ENCODE measurements around the gene RNF113B.

RNF113B gene

DNA sequence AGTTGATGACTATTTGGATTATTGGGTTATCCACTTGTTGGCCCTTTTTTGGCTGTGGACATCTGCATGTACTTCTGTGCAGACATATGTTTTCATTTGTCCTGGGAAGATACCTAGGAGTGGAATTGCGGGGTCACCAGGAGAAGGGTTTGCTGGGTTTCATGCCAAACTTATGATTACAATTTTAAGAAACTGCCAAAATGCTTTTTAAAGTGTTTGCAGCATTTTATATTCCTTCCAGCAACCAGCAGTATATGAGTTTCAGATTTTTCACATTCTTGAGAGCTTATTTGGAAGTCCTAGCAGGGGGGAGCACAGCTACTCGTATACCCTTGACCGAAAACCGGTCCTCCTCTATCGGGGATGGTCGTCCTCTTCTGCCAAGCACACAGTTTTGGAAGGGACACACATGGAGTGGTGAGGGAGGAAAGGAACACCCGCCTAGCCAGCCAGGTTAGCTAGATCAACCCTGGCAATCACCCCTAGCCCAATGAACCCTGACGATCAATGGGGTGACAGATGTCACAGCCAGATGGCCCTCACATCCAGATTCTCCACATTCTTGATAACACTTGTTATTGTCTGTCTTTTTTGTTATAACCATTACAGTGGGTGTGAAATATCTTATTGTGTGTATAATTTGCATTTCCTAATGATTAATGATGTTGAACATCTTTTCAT, 26.7 kb upstream of the RNF113B start:
- DNase-seq (ENCODE audit: low read depth), result no peak

DNA sequence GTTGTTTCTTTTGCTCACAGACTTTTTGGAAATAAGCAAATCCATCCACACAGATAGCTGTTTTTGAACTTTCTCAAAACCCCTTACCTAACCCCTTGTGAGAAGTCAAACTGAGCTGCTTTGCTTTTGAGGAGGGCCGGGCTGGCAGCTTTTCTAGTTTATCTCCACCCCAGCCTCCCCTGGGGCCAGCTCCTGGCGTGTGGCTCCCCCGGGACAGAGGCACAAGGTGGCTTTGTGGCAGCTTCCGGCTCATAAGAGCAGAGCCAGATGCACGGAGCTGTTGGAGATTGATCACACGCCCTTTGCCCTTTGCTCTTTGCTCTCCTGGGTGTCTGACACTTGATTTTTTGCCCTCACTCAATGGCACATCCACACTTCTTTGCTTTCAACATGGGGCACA, 24.9 kb upstream of the RNF113B start:
- no peak for DNase-seq (ENCODE audit: low read depth)

DNA sequence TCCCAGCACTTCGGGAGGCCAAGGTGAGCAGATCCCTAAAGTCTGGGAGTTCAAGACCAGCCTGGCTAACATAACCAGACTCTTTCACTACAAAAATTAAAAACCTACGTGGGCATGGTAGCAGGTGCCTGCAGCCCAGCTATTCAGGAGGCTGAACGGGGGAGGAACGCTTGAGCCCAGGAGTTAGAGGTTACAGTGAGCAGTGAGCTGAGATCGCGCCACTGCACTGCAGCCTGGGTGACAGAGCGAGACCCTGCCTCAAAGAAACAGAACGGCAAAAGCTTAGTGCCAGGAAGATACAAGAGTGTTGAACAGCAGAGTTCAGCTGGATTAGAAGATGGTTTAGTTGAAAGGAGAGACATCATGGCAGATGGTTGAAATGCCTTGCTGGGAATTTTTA, 24.1 kb upstream of the RNF113B start:
- DNase-seq (ENCODE audit: low read depth), result no peak

DNA sequence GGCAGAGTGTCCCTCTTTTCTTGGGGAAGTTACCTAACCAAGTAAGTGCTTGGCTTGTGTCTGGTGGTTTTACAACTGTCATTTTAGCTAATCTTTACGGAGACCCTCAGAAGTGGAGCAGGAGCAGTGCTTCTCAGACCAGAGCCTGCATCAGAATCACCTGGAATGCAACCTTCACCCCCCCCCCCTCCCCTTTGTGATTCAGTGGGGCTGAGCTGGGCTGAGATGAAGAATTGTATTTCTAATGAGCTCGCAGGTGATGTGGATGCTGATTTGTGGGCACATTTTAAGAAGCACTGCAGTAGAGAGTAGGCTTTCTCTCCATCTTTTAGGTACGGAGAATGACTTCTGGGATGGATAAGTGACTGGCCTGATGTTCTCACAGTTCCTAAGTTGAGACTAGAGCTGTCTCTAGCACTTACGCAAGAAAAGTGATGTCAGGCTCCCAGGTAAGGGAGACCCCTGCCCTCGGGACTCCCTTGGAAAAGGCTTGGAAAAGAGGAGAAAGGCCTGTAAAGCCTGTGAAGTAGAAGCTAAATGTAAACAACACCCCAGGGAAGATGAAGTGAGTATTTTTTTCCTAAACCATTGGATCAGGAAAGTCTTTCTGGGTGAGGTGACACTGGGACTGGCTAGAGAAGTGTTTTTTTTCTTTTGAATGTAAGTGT, 23.3 kb upstream of the RNF113B start:
- DNase-seq (ENCODE audit: low read depth), result no peak

DNA sequence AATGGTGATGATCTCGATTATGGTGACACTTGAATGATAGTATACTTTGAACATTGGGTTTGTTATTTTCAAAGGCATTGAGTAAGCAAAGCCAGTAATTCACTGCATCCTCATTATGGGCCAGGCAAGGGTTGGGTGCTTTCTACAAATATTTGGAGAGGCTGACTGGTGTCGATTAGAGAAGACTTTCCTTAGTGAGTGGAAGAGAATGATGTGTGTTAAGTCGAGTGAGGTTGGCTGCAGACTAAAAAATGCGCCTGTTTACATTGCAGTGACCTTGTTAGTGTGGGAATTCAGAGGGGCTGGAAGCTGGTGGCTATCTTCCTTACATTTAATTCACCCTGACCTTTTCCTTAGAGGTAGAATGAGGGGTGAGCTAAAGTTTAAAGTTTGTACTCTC, 22.4 kb upstream of the RNF113B start:
- no peak for DNase-seq (ENCODE audit: low read depth)

DNA sequence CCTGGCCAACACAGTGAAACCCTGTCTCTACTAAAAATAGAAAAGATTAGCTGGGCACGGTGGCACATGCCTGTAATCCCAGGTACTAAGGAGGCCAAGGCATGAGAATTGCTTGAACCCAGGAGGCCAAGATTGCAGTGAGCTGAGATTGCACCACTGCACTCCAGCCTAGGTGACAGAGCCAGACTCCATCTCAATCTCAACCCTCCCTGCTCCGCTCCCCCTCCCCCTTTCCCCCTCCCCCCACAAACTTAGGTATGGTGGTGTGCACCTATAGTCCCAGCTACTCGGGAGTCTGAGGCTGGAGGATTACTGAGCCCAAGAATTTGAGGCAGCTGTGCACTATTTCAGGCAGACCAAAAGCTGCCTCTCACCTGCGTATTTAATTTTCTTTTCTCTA, 21.6 kb upstream of the RNF113B start:
- no peak for DNase-seq (ENCODE audit: low read depth)

DNA sequence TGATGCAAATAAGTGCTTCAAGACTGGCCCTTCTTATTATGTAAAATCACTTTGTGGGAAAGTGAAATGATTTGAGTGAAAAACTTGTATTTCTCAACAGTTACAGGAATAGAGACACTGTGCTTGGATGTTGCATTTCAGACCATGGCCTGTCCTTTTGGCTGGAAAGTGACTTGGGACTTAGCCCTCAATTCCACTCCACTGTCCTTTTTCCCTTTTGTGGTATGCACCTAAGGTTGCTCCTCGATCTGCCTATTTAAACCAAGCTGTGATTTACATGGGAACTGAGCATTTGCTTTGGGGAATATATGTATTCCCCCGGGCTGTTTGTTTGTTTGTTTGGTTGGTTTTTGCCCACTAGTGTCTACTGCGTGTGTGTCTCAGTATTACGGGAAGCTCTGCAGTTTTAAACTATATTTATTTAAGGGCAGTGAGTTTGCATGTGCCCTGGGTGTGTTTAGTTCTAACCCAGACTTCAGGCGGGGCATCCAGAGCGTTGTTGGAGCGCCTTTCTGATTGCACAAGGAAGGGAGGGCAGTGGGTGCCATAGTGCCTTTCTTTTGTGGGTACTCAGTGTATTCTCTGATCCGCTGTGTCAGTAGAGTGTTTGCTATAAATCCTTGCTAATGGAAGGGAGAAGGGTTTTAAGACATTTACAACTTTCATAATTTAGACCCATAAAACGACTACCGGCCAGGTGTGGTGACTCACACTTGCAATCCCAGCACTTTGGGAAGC, 18.2 kb upstream of the RNF113B start:
- no peak for DNase-seq (ENCODE audit: low read depth)

DNA sequence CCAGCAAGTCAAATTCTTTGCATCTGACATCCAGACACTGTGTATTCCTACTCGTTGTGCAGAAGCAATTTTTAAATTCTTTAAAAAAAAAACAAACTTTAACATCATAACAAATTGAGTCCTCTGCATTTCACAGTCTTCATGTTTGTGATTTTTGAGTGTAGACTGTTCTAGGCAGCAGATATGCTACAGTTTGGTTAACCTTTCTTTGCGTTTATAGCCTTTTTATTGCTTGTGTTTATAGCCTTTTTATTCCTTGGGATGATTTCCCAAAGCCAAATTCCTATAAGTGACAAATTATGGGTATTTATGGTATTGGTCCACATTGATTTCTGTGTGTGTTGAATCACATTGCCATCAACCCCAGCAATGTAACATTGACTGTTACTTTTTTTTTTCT, 14.9 kb upstream of the RNF113B start:
- DNase-seq (ENCODE audit: low read depth), result no peak

DNA sequence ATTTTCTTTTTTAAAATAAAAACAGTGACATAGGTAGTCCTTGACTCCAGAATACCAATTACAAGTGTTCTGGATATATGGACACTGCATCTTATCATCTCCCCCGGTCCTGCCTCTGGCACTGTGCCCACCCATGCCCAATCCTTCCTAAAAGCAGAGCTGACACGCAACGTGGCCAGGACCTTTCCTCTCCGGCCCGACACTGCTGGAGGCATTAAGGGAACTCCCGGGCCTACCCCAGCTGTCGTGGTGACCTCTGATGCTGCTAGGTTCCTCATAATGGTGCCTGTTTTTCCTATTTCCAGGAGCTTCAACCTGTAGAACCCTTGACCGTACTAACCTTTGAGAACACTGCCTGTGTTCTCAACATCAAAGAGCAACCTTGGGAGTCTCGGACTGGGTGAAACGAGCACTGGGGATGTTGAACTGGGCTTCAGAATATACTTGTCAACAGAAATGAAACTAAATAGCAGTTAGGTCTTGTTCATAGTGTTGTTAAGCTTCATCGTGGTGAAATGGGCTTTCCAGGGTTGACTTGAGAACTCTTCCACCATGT, 13.9 kb upstream of the RNF113B start:
- no peak for DNase-seq (ENCODE audit: low read depth)

DNA sequence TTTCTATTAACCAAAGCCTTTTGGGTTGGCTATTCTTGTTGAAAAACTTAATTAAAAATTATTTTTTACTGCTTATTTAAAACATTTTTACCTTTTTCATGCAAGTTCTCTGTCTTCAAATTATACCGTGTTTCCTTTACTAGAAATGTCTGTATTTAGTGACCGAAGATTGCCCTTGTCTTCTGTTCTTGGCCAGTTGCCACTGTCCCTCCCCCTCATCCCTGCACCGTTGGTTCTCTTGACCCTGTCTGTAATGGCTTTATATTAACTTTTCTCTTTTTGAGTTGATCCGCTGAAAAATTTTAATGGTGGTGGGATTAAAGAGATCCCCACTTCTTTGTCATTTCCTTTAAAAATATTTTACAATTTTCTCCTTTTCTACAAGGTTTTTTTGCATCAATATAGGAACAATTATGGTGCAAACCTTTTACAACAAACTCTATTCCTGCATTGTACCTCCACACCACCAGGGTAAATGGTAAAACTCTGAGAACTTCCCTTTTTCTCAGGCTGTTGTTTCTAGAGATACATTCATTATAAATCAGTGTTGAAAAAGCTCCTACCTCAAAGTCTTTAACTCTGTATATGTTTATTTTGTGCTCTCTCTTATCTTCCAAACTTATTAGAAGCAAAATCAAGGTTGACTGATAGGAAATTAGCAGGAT, 12.9 kb upstream of the RNF113B start:
- no peak for DNase-seq (ENCODE audit: low read depth)

DNA sequence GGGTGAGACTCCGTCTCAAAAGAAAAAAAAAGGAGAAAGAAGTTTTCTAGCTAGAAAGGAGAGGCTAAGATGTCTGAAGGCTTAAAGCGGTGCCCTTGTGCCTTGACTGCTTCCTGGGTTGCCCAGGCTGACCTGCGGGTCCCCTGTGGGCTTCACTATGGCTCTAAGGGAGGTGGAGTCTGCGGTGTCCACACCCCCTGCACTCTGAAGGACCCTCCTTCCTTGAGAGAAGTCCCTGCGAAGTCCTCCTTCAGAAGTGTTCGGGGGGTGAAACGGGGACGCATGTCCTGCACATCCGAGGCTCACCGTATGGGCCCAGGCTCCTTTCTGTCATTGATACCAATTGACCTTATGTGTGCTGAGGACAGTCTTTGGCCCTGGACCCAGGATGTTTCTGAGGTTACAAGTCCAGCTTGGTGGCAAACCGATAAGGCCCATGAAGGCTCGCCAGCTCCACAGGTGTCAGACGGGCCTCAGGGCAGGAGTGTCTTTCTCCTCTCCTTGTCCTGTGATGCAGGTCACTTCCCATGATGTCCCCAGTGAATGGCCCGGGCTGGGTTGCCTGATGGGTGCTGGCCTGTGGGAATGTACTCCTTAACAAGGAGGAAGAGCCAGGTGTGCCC, 11.6 kb upstream of the RNF113B start:
- DNase-seq (ENCODE audit: low read depth), result no peak

DNA sequence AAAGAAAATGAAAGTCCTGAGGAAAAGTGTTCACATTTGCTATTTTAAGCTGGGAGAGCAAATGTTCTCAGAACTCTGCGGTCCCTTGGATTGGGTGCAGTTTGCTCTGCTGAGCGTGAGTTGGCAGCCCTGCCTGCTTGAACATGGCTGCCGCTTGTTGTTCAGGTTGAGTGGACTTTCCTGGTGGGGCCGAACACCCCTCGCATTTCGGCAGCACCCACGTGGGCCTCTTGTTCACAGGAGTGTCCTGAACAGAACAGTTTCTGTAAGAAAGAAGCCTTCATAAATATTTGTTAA, 10.8 kb upstream of the RNF113B start:
- DNase-seq (ENCODE audit: low read depth), result no peak

DNA sequence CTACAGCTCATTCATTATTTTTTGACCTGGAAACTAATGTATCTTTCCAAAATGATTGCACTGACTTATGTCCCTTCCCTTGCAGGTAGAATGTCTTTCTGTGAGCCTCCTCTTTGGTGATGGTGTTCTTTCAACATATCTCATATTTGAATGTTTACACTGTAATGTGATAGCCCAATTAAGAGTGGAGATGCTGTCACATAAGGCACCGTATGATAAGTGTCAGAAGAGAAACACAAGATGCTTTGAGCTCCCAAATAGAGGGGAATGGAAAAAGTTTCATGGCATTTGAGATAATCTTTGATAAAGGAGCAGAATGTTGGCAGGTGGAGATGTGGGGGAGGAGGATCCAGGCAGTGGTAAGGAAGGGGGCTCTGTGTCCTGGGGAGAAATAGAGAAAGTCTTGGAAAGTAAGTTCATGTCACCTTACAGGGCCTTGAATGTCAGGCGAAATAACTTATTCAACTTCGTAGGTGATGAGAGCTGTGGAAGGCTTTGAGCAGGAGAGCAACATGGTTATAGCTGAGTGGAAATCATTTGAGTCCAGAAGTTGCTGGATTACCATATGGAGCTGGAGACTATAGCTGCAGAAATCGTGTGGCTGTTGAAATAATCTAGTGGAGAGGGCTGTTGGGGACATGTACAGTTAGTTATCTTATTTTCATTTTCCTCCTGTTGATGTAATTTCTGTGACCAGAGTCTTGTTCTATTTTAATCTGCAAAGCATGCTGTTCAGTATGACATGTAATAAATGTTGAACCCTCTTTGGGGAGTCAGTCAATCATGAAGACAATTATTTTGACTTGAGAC, 10.3 kb upstream of the RNF113B start:
- DNase-seq (ENCODE audit: low read depth), result no peak

DNA sequence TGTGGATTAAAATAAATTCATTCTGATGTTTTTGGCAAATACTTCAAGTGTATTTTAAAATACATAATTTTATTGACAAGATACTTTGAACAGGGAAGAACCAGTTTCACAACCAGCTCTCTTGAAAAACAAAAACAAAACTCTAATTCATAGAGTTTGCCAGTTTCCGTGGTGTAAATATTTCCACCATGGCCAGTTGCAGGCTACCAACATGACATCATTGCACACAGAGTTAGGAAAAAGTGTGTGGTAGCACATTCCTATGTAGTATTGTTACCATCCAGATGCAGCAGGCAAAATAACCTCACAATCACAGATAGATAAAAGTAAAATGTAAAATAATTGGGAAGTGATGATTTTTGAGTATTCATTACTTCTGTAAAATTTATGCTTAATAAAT, 7.7 kb upstream of the RNF113B start:
- DNase-seq (ENCODE audit: low read depth), result no peak

DNA sequence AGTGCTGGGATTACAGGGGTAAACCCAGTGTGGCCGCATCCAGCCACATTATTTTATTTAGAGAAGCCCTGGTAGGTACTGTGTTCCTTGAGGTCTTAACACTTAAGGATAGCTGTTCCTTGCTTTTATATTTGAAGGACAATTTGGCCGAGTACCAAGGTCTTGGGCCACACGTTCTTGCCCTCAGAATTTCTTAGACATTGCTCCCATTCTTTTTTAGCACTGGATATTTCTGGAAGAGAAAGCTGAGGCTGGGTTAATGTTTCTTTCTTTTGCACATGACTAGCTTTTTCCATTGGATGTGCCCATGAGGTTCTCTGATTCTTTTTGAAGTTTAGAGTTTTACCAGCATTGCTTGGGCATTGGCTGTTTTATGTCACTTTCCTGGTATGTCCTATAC, 5.5 kb upstream of the RNF113B start:
- no peak for DNase-seq (ENCODE audit: low read depth)

DNA sequence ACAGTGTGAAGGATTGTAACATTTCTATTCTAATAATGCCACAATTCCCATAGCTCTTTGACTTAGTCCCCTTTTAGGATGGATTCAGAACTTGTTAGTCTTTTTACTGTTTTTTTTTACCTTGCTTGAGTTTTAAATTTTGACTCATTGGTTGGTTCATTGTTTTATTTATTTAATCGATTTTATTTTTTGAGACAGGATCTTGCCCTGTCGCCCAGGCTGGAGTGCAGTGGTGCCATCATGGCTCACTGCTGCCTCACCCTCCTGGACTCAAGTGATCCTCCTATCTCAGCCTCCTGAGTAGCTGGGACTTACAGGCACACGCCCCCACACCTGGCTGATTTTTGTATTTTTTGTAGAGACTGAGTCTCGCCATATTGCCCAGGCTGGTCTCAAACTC, 5.1 kb upstream of the RNF113B start:
- DNase-seq (ENCODE audit: low read depth), result no peak

DNA sequence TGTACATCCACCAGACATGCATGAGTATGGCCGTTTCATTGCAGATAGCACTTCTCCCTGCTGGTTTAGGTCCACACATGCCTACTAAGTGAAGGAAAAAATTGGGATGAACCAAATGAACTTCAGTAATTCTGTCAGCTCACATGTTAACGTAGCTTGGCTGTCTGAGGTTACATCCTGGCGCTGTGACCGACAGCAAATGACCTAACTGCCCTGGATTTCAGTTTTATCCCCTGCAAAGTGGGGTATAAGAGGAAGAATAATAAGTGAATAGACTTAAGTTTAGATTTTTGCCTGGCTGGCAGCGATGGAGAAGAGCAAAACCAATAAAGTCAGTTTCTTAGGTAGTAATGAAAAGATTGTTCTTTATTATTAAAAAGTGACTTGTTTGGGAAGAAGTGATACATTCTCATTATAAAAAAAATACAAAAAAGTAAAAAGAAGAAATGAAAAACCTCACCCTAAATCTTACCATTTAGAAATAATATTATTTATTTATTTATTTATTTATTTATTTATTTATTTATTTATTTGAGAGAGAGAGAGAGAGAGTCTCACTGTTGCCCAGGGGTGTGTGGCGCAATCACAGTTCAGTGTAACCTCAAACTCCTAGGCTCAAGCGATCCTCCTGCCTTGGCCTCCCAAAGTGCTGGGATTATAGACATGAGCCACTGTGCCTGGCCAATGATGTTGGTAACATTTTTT, 4.2 kb upstream of the RNF113B start:
- no peak for DNase-seq (ENCODE audit: low read depth)

DNA sequence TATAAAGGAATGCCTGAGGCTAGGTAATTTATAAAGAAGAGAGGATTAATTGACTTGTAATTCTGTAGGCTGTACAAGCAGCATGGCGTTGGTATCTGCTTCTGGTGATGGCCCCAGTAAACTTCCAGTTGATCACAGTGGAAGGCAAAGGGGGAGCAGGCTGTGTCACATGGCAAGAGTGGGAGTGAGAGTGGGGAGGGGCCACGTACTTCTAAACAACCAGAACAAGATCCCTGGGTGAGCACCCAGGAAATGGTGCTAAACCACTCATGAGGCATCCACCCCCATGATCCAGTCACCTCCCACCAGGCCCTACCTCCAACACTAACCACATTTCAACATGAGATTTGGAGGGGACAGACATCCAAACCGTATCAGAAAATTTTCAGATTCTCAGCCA, 3.0 kb upstream of the RNF113B start:
- no peak for DNase-seq (ENCODE audit: low read depth)

DNA sequence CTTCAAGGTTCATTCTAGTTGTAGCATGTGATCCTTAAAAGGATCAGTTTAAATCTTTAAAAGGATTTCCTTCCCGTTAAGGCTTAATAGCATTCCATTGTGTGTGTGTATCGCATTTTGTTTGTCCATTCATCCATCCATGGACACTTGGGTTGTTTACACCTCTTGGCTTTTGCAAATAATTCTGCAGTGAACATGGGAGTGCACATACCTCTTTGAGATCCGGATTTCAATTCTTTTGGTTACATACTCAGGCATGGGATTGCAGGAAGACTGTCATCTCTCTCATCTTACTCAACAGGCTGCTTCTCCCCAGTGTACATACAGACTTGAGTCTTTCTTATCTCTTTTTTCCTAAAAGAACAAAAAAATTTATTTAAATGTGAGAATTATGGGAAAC, 1.2 kb downstream of the RNF113B start:
- no peak for DNase-seq (ENCODE audit: low read depth)

DNA sequence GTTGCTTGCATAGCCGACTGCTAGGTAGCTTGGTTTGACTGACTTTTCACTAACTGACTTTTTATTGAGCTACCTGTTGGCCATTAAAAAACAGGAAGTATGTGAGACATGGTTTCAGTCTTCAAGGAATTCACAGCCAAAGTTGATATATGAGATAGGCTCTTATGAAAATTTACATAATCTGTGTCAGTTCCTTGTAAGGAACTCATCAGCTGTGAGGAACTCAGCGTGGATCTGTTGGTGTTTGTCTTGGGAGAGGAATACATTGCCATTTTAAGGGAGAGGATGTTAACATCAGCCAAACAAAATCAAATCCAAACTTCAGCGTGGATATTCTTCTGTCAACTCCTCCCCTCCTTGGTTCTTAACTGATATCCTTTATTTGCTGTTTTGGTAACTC, 2.0 kb downstream of the RNF113B start:
- no peak for DNase-seq (ENCODE audit: low read depth)

DNA sequence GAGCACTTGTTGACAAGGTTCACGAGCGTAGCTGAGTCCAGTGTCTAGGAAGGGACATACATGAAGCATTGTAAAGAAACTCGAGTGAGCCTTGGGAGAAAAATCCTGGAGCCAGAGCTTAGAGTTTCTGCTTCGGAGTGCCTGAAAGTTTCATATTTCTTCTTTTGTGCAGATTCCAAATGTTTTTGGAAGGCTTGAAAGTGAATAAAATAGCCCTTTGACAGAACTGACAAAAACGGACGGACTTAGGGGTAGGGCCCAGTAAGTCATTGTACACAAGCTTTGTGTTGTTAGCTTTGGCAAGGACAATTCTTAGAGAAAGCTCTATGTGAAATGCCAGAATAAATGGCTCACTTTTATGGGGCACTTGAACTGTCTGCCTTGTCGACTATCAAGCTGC, 2.8 kb downstream of the RNF113B start:
- no peak for DNase-seq (ENCODE audit: low read depth)
